Psoas muscle (tissue), 8 donors: ENCODE results near the gene JKAMP. TPM values are rescaled to one million over a fixed set of nuclear protein-coding genes. Genes with fewer than 3 reads are reported as not detected.

Experiments used
- ATAC-seq, 4 donors: fragments of 200-7000 bp; cut with Tn5 transposase; one replicate each; pipeline ENCODE4 v1.9.1; 2020; ENCODE audit warnings: moderate library complexity in 3 of 4, mild to moderate bottlenecking in 2 of 4
- DNase-seq, 2 donors: peaks; one replicate each; pipeline ENCODE4 v3.0.0-alpha.2; 2020
- H3K27ac ChIP-seq: fragments of 200-600 bp; one replicate; pipeline ENCODE4 v1.8.0; 2022
- H3K27me3 ChIP-seq, 3 donors: fragments of 200-600 bp in 1 of 3; one replicate each; pipeline versions ENCODE4 v1.6.1 to v1.8.0; 2013 to 2022; ENCODE audit warnings: low read length in 2 of 3, mild to moderate bottlenecking in 2 of 3, moderate library complexity in 1 of 3; ENCODE audit not compliant: insufficient read depth in 3 of 3
- H3K36me3 ChIP-seq, 2 donors: fragments of 200-600 bp in 1 of 2; one replicate each; pipeline versions ENCODE4 v1.6.1 to v1.8.0; 2013 to 2022; ENCODE audit warnings: low read depth in 1 of 2, mild to moderate bottlenecking in 1 of 2, moderate library complexity in 1 of 2; ENCODE audit not compliant: insufficient read depth in 1 of 2
- H3K4me1 ChIP-seq: fragments of 200-600 bp; one replicate; pipeline ENCODE4 v1.8.0; 2022
- H3K4me3 ChIP-seq: fragments of 200-600 bp; one replicate; pipeline ENCODE4 v1.8.0; 2022; ENCODE audit warnings: mild to moderate bottlenecking
- H3K9me3 ChIP-seq: fragments of 200-600 bp; one replicate; pipeline ENCODE4 v1.8.0; 2022
- CTCF ChIP-seq: fragments of 200-600 bp; IDR thresholded peaks from one replicate; pipeline ENCODE4 v1.8.0; 2022; ENCODE audit warnings: antibody characterized with exemption
- WGBS, 3 donors: extraction: QIAGEN DNeasy Blood & Tissue Kit; methylation state at CpG; one replicate each; pipeline versions ENCODE4 v1.1.6 to v1.1.7; 2013; 5-methylcytosine and 5-hydroxymethylcytosine counted together
- intact Hi-C, 2 donors: fragments of 100-400 bp; cut with DNase I; formaldehyde crosslinking; loops; one replicate each; pipeline versions ENCODE4 v1.11.0 to v1.14.2; 2022
- polyA plus RNA-seq, 3 donors: library from polyadenylated mRNA; stranded (reverse); fragments of 200-250 nt; gene quantifications; one replicate each; pipeline ENCODE4 v1.2.3, GENCODE V29; 2013
- total RNA-seq, 4 donors: library from RNA; stranded (reverse); fragmentation: NEBNext Ultra II Directional in 2 of 4; extraction: Animal tissue kit (Norgen Biotek cat#: 25700) in 2 of 4; gene quantifications; one replicate each; pipeline versions ENCODE4 v1.2.1 to v1.2.4, GENCODE V29; 2021 to 2023
- donor health status: healthy with polysubstance abuse.
- donor health status: DM: no; HTN: no; CAD: no; lungs with moderate emphysema.
- donor health status: Bipolar disorder and iron deficiency.
- donor health status: healthy.
- donor health status: DM: yes; HTN: yes; CAD: no.
- donor health status: DM: no; HTN: no; CAD: no.
- donor health status: DM: no; HTN: no; CAD: no.
- donor health status: DM: yes; HTN: yes; CAD: no.

Gene JKAMP
- total and polyA plus RNA-seq, 7 donors, result 11.6 to 38.5 (median 19.4) TPM

GRCh38 chr14:59537476-59537875, 53.2 kb downstream of the JKAMP start:
- DNase-seq (no peak), ATAC-seq (no peak)
- no peak for TF ChIP-seq CTCF
- WGBS, 3 donors, result 68 to 84% (median 76%) methylated on average over 1 of the region's 1 CpG
- Histone ChIP-seq H3K27ac (no peak overlapping the region), H3K9me3 (no peaks in the 10 kb centered on the region), H3K4me1 (peaks cover 4% of the 10 kb centered on the region), H3K4me3 (no peak overlapping the region), H3K36me3 (no peaks in the 10 kb centered on the region), H3K27me3 (no peaks in the 10 kb centered on the region)
- intact Hi-C loops, result no loop called here

GRCh38 chr14:59538936-59539335, 54.6 kb downstream of the JKAMP start:
- no peak for TF ChIP-seq CTCF
- intact Hi-C loops, result no loop called here
- Histone ChIP-seq H3K27me3 (no peaks in the 10 kb centered on the region), H3K4me3 (no peak overlapping the region), H3K9me3 (no peaks in the 10 kb centered on the region), H3K36me3 (no peaks in the 10 kb centered on the region), H3K27ac (no peak overlapping the region), H3K4me1 (peaks cover 4% of the 10 kb centered on the region)
- DNase-seq (no peak), ATAC-seq (no peak)
- WGBS, 3 donors, result 87 to 92% (median 90%) methylated on average over 4 of the region's 4 CpGs

- ATAC-seq (no peak), DNase-seq (no peak)
- no peak overlapping the region for H3K27ac ChIP-seq
- H3K27me3 ChIP-seq, result no peaks in the 10 kb centered on the region
- no peaks in the 10 kb centered on the region for H3K36me3 ChIP-seq
- intact Hi-C loops, result no loop called here
- TF ChIP-seq CTCF, result no peak
- H3K4me3 ChIP-seq, result no peak overlapping the region
- H3K4me1 ChIP-seq, result no peaks in the 10 kb centered on the region
- WGBS, 3 donors, result 17 to 42% (median 22%) methylated on average over 1 of the region's 1 CpG
- no peaks in the 10 kb centered on the region for H3K9me3 ChIP-seq
These were observed 56.5 kb downstream of the JKAMP start for GRCh38 chr14:59540852-59541251.

- Histone ChIP-seq H3K9me3 (no peaks in the 10 kb centered on the region), H3K4me1 (no peaks in the 10 kb centered on the region), H3K4me3 (no peak overlapping the region), H3K36me3 (no peaks in the 10 kb centered on the region), H3K27me3 (no peaks in the 10 kb centered on the region), H3K27ac (no peak overlapping the region)
- intact Hi-C loops, result no loop called here
- no peak for DNase-seq
- ATAC-seq, result no peak
- TF ChIP-seq CTCF, result no peak
- WGBS, 3 donors, result 39 to 53% (median 52%) methylated on average over 2 of the region's 2 CpGs
These were observed 57.4 kb downstream of the JKAMP start for GRCh38 chr14:59541731-59542130.

GRCh38 chr14:59543873-59544272, 59.6 kb downstream of the JKAMP start:
- WGBS, 3 donors, result 75 to 84% (median 81%) methylated on average over 7 of the region's 7 CpGs
- Histone ChIP-seq H3K4me3 (no peak overlapping the region), H3K27me3 (no peaks in the 10 kb centered on the region), H3K4me1 (no peaks in the 10 kb centered on the region), H3K27ac (no peak overlapping the region), H3K9me3 (no peaks in the 10 kb centered on the region), H3K36me3 (no peaks in the 10 kb centered on the region)
- DNase-seq (no peak), ATAC-seq (no peak)
- TF ChIP-seq CTCF, result no peak
- intact Hi-C loops, result no loop called here
